Aorta (tissue), 5 donors: ENCODE data around the gene LAP3. TPM values are rescaled to one million over a fixed set of nuclear protein-coding genes. Genes with fewer than 3 reads are reported as not detected.

Experiments used
- ATAC-seq: fragments of 200-7000 bp; cut with Tn5 transposase; one replicate; pipeline ENCODE4 v1.9.1; 2022; ENCODE audit warnings: moderate library complexity; ENCODE audit not compliant: low FRiP score
- DNase-seq, 2 donors: peaks; one replicate each; pipeline ENCODE4 v3.0.0-alpha.2; 2020
- H3K27ac ChIP-seq, 2 donors: one replicate each; pipeline ENCODE4 v1.5.1; 2013; ENCODE audit warnings: low read length in 2 of 2, mild to moderate bottlenecking in 2 of 2, moderate library complexity in 2 of 2, control low read depth in 1 of 2, inconsistent platforms in 1 of 2, low read depth in 1 of 2
- H3K27me3 ChIP-seq, 2 donors: one replicate each; pipeline ENCODE4 v1.6.1; 2013; ENCODE audit warnings: control low read depth in 1 of 2, low read length in 1 of 2, mild to moderate bottlenecking in 1 of 2, moderate library complexity in 1 of 2; ENCODE audit not compliant: insufficient read depth in 2 of 2, control insufficient read depth in 1 of 2
- H3K36me3 ChIP-seq, 2 donors: one replicate each; pipeline ENCODE4 v1.6.1; 2013; ENCODE audit warnings: control low read depth in 1 of 2, low read length in 1 of 2, mild to moderate bottlenecking in 1 of 2; ENCODE audit not compliant: insufficient read depth in 2 of 2, control insufficient read depth in 1 of 2
- H3K4me1 ChIP-seq, 2 donors: one replicate each; pipeline ENCODE4 v1.6.1; 2013; ENCODE audit warnings: low read length in 2 of 2, control low read depth in 1 of 2, mild to moderate bottlenecking in 1 of 2, moderate library complexity in 1 of 2; ENCODE audit not compliant: insufficient read depth in 2 of 2, control insufficient read depth in 1 of 2
- H3K4me3 ChIP-seq, 2 donors: one replicate each; pipeline ENCODE4 v1.5.1; 2013; ENCODE audit warnings: low read length in 2 of 2, control low read depth in 1 of 2, mild to moderate bottlenecking in 1 of 2
- H3K9me3 ChIP-seq: one replicate; pipeline ENCODE4 v1.6.1; 2013; ENCODE audit warnings: mild to moderate bottlenecking, low read length; ENCODE audit not compliant: control insufficient read depth
- WGBS, 2 donors: extraction: QIAGEN DNeasy Blood & Tissue Kit; methylation state at CpG; one replicate each; pipeline ENCODE4 v1.1.7; 2013; 5-methylcytosine and 5-hydroxymethylcytosine counted together
- intact Hi-C, 2 donors: fragments of 100-400 bp; cut with DNase I; formaldehyde crosslinking; loops; one replicate each; pipeline versions ENCODE4 v1.14.2 to v1.15.0; 2022
- polyA plus RNA-seq, 2 donors: library from polyadenylated mRNA; stranded (reverse); fragments of 200-250 nt; gene quantifications; one replicate each; pipeline ENCODE4 v1.2.3, GENCODE V29; 2013
- total RNA-seq, 2 donors: library from RNA; stranded (reverse); fragmentation: NEBNext Ultra II Directional; extraction: Animal tissue kit (Norgen Biotek cat#: 25700); gene quantifications; one replicate each; pipeline ENCODE4 v1.2.1, GENCODE V29; 2021
- donor health status: healthy with polysubstance abuse.
- donor health status: Bipolar disorder and iron deficiency.
- donor health status: DM: no; HTN: no; CAD: no.
- donor health status: DM: no; HTN: no; CAD: no.
- donor health status: DM: yes; HTN: yes; CAD: no.

The LAP3 gene
- total and polyA plus RNA-seq, 4 donors = 36.9 to 93.4 (median 52.6) TPM

DNA sequence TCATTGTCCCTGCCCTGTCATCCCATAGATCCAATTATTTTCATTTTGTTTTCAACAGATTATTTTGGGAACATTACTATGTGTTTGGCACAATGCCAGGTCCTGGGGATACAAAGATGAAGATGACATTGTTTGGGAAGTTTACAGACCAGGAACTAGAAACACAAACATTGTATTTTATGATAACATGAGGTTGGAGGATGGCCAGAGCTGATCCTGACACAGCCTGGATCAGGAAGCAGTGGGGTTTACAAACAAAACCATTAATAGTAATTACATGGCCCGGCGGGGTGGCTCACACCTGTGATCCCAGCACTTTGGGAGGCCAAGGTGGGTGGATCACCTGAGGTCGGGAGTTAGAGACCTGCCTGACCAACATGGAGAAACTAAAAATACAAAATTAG, 32.2 kb upstream of the LAP3 start:
- no peak overlapping the region for H3K27ac ChIP-seq
- no peak for ATAC-seq
- intact Hi-C loops = loop anchor here (5.0 to 10.0 kb wide), 3 partner anchors 267 to 1050 kb away; partner anchors contain the start of genes DCAF16 (in 1 of the 2) and NCAPG (in 1 of the 2)
- no peaks in the 10 kb centered on the region for H3K9me3 ChIP-seq
- peaks cover 0 to 1% of the 10 kb centered on the region in 2 donors for H3K27me3 ChIP-seq
- no peaks in the 10 kb centered on the region for H3K36me3 ChIP-seq
- H3K4me3 ChIP-seq = no peak overlapping the region
- WGBS, 2 donors = 53 to 64% methylated on average over 3 of the region's 3 CpGs
- no peak for DNase-seq
- H3K4me1 ChIP-seq = no peaks in the 10 kb centered on the region

DNA sequence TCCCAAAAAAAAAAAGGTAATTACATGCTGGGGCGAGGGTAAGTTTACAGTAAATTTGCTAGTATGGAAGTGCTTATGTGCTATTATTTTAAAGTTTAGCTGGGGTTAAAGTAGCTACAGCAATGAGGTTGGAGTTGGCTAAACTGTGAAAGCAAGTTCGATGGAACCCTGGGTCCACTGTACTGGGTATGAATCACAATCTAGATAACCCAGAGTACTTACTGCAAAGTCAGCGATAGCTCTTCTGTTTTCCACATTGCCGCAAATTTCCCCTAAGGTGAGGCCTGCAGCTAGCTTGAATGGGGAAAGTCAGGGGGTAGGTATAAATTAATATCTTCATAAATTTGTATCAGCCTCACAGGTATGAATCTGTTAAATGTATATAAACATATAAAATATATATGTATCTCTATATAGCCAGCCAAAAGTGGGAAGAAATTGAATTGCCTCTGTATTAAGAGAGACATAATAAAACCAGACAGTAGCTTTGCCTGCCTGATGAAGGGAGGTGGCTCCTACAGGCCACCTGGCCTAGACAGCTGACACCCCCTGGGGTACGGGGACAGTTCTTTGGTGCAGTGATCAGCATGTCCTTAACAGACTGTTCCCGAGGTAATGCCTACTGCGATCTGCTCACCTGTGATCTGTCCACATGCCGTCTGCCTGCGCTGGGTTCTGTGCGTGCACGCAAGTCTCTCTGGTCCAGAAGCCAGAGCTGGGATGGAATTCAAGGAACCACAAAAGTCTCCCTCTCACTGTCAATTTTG, 31.4 kb upstream of the LAP3 start:
- ATAC-seq = no peak
- Histone ChIP-seq H3K4me3 (no peak overlapping the region), H3K27me3 (peaks cover 0 to 1% of the 10 kb centered on the region in 2 donors), H3K4me1 (no peaks in the 10 kb centered on the region), H3K36me3 (no peaks in the 10 kb centered on the region), H3K9me3 (no peaks in the 10 kb centered on the region), H3K27ac (no peak overlapping the region)
- WGBS, 2 donors = 66 to 70% methylated on average over 11 of the region's 11 CpGs
- no peak for DNase-seq
- intact Hi-C loops = loop anchor here (5.0 to 10.0 kb wide), 3 partner anchors 267 to 1049 kb away; partner anchors contain the start of genes DCAF16 (in 1 of the 2) and NCAPG (in 1 of the 2)

DNA sequence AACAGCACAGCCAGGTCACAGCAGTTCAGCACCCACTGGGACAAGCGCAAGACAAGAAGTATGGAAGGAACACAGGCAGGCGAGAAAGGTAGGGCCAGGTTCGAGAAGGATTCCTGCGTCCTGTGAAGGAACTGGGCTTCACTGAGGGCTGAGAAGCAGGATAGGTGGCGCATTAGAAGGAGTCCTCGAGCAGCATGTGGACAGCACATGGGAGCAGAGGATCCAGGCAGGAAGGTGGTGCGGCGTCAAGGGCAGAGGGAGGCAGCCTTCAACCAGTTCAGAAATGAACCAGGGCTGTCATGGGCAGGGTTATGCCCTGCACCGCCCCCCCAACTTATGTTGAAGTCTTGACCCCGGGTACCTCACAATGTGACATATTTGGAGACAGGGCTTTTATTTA, 30.8 kb upstream of the LAP3 start:
- intact Hi-C loops = loop anchor here (5.0 to 10.0 kb wide), 3 partner anchors 266 to 1049 kb away; partner anchors contain the start of genes DCAF16 (in 1 of the 2) and NCAPG (in 1 of the 2)
- Histone ChIP-seq H3K4me3 (no peak overlapping the region), H3K9me3 (no peaks in the 10 kb centered on the region), H3K36me3 (no peaks in the 10 kb centered on the region), H3K27me3 (peaks cover 0 to 1% of the 10 kb centered on the region in 2 donors), H3K27ac (no peak overlapping the region), H3K4me1 (no peaks in the 10 kb centered on the region)
- no peak for ATAC-seq
- WGBS, 2 donors = 80 to 83% methylated on average over 10 of the region's 10 CpGs
- DNase-seq = no peak

DNA sequence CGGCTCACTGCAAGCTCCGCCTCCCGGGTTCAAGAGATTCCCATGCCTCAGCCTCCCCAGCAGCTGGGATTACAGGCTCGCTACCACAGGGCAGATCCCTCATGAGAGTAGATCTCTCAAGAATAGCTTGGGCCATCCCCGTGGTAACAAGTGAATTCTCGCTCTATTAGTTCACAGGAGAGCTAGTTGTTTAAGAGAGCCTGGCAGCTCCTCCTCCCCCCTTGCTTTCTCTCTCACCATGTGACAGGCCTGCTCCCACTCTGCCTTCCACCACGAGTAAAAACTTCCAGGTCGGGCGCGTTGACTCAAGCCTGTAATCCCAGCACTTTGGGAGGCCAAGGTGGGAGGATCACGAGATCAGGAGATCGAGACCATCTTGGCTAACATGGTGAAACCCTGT, 30.3 kb upstream of the LAP3 start:
- ATAC-seq (no peak), DNase-seq (no peak)
- 73 to 79% methylated on average over 12 of the region's 12 CpGs for WGBS, 2 donors
- Histone ChIP-seq H3K4me1 (no peaks in the 10 kb centered on the region), H3K27me3 (peaks cover 0 to 1% of the 10 kb centered on the region in 2 donors), H3K27ac (no peak overlapping the region), H3K4me3 (no peak overlapping the region), H3K9me3 (no peaks in the 10 kb centered on the region), H3K36me3 (no peaks in the 10 kb centered on the region)
- intact Hi-C loops = loop anchor here (5.0 to 10.0 kb wide), 3 partner anchors 266 to 1048 kb away; partner anchors contain the start of genes DCAF16 (in 1 of the 2) and NCAPG (in 1 of the 2)

DNA sequence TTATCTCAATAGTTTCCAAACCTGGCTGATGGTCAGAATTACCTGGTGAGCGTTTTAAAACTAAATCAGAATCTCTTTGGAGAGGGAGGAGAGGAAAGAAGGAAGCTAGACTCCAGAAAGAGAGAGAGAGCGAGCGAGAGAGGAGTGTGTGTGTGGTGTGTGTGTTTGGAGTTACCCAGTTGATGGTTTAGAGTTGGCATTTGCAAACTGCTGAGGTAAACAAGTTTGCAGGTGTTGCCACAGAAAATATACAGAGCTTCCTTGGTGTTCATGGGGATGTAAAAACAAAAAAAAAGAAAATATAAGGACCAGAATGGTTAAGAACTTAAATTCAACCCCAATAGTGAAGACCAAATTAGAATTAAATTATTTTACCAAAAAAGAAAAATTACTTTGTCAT, 26.4 kb upstream of the LAP3 start:
- no peak for DNase-seq
- intact Hi-C loops = no loop called here
- no peak for ATAC-seq
- 88 to 91% methylated on average over 3 of the region's 3 CpGs for WGBS, 2 donors
- no peaks in the 10 kb centered on the region for H3K4me1 ChIP-seq
- H3K4me3 ChIP-seq = no peak overlapping the region
- no peaks in the 10 kb centered on the region for H3K27me3 ChIP-seq
- no peaks in the 10 kb centered on the region for H3K36me3 ChIP-seq
- no peak overlapping the region for H3K27ac ChIP-seq
- no peaks in the 10 kb centered on the region for H3K9me3 ChIP-seq

DNA sequence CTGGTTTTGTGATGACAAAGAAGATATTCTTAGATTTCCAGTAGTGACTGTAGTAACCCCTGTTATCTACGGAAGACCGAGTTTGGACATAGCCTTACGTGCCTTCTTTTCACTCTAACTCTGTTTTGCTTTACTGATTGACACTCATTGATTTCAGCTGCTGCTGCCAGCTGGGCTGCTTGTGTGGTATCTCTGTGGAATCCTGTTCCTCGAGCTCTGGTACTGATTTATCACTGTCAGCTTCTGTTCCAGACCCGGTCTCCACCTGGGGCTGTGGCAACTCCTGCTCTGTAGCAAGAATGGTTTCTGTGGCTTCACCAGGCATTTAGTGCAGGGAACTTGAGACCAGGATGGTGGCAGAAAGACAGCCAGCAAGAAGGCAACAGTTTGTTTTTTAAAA, 24.6 kb upstream of the LAP3 start:
- 29 to 35% methylated on average over 5 of the region's 5 CpGs for WGBS, 2 donors
- DNase-seq (no peak), ATAC-seq (no peak)
- Histone ChIP-seq H3K9me3 (no peaks in the 10 kb centered on the region), H3K27me3 (no peaks in the 10 kb centered on the region), H3K4me3 (no peak overlapping the region), H3K36me3 (no peaks in the 10 kb centered on the region), H3K4me1 (no peaks in the 10 kb centered on the region), H3K27ac (no peak overlapping the region)
- intact Hi-C loops = no loop called here

GRCh38 chr4:17554568-17554967, 22.4 kb upstream of the LAP3 start:
- Histone ChIP-seq H3K27me3 (no peaks in the 10 kb centered on the region), H3K36me3 (no peaks in the 10 kb centered on the region), H3K4me1 (no peaks in the 10 kb centered on the region), H3K27ac (no peak overlapping the region), H3K9me3 (no peaks in the 10 kb centered on the region), H3K4me3 (no peak overlapping the region)
- ATAC-seq (no peak), DNase-seq (no peak)
- 67 to 75% methylated on average over 4 of the region's 4 CpGs for WGBS, 2 donors
- intact Hi-C loops = no loop called here

GRCh38 chr4:17556498-17556897, 20.5 kb upstream of the LAP3 start:
- H3K4me3 ChIP-seq = no peak overlapping the region
- no peaks in the 10 kb centered on the region for H3K27me3 ChIP-seq
- no peaks in the 10 kb centered on the region for H3K4me1 ChIP-seq
- no peaks in the 10 kb centered on the region for H3K9me3 ChIP-seq
- no peak for DNase-seq
- H3K36me3 ChIP-seq = no peaks in the 10 kb centered on the region
- no peak for ATAC-seq
- intact Hi-C loops = no loop called here
- no peak overlapping the region for H3K27ac ChIP-seq

GRCh38 chr4:17557880-17558279, 19.1 kb upstream of the LAP3 start:
- intact Hi-C loops = no loop called here
- DNase-seq (no peak), ATAC-seq (no peak)
- 78 to 79% methylated on average over 5 of the region's 5 CpGs for WGBS, 2 donors
- H3K36me3 ChIP-seq = no peaks in the 10 kb centered on the region
- H3K4me1 ChIP-seq = no peaks in the 10 kb centered on the region
- no peak overlapping the region for H3K27ac ChIP-seq
- H3K4me3 ChIP-seq = no peak overlapping the region
- H3K9me3 ChIP-seq = no peaks in the 10 kb centered on the region
- no peaks in the 10 kb centered on the region for H3K27me3 ChIP-seq
